ENCODE results near the gene UCHL3. TPM values are rescaled to one million over a fixed set of nuclear protein-coding genes. Genes with fewer than 3 reads are reported as not detected.

Gene UCHL3
- total and polyA plus RNA-seq, 10 of the 15 experiments (the other 5 are each of a cell fraction or from before 2014, with no cell fraction given): 52.5 to 179 (median 104) TPM

DNA sequence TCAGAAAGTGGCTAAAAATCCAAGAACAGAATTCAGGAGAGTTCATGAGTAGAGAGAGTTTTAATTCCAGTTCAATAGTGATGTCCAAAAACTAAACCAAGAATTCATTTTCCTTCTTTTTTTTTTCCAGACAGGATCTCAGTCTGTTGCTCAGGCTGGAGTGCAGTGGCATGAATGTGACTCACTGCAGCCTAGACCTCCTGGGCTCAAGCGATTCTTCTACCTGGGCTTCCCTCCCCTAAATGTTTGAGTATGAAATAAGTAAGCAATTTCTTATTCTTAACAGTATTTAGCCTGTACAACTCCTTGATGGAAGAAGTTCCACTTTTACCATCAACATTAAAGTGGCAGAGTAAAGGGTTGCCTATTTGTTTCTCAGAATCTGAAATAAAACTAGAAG, 15.7 kb upstream of the UCHL3 start:
- FAIRE-seq: no peak
- intact Hi-C loops (cut with micrococcal nuclease; ENCODE audit: unreplicated experiment) (no loop called here), in situ Hi-C loops (cut with MboI) (no loop called here)
- Histone ChIP-seq H3K27ac (ENCODE audit: control insufficient read depth, insufficient read depth) (no peak overlapping the region), H3K79me2 (ENCODE audit: control insufficient read depth, insufficient read depth, low read length) (peaks cover 16% of the 10 kb centered on the region), H3K9ac (ENCODE audit: control insufficient read depth, insufficient read depth, low read length) (no peak overlapping the region), H3K9me3 (replicated peaks; ENCODE audit: control insufficient read depth, insufficient read depth, low read length) (no peaks in the 10 kb centered on the region; the same call in 2 of the 3 replicates), H3K4me2 (ENCODE audit: control insufficient read depth, insufficient read depth) (0 out of 2 replicates have a peak overlapping the region, but pooled peaks have one; percentile 21), H3K4me3 (no peak overlapping the region), H3K27me3 (replicated peaks in 1 of 2; ENCODE audit: control insufficient read depth in 2 of 2, insufficient read depth in 2 of 2, low read length in 1 of 2) (no peaks in the 10 kb centered on the region), H4K20me1 (ENCODE audit: control insufficient read depth, insufficient read depth) (peaks cover 3% of the 10 kb centered on the region; the same call in 1 of the 2 replicates), H2AFZ (ENCODE audit: control insufficient read depth, low read depth, low read length) (no peak overlapping the region), H3K36me3 (ENCODE audit: control insufficient read depth in 2 of 2, insufficient read depth in 2 of 2, low read length in 1 of 2) (peaks cover 0 to 7% of the 10 kb centered on the region in 2 experiments; a peak in 3 of 4 replicates), H3K4me1 (ENCODE audit: control insufficient read depth, insufficient read depth, low read length) (peaks cover 5% of the 10 kb centered on the region; the same call in 1 of the 2 replicates)
- no peak for DNase-seq (ENCODE audit: low read depth, low spot score)
- POLR2A ChIA-PET: no interaction called here
- ATAC-seq: no peak
- CTCF ChIA-PET: no interaction called here
- no peak for TF ChIP-seq E4F1 (IDR thresholded peaks at IDR 0.05; ENCODE audit: borderline replicate concordance, partially characterized antibody)
- TF ChIP-seq NFIC (IDR thresholded peaks at IDR 0.05; ENCODE audit: low read depth, low read length): no peak
- no peak for TF ChIP-seq SUPT20H (IDR thresholded peaks at IDR 0.05; ENCODE audit: borderline replicate concordance, control insufficient read depth, low read depth, low read length)
- TF ChIP-seq STAT1 (conservative IDR thresholded peaks at IDR 0.05): no peak
- TF ChIP-seq WRNIP1 (IDR thresholded peaks at IDR 0.05; ENCODE audit: borderline replicate concordance, low read depth, low read length): no peak
- TF ChIP-seq, protein P1, sequence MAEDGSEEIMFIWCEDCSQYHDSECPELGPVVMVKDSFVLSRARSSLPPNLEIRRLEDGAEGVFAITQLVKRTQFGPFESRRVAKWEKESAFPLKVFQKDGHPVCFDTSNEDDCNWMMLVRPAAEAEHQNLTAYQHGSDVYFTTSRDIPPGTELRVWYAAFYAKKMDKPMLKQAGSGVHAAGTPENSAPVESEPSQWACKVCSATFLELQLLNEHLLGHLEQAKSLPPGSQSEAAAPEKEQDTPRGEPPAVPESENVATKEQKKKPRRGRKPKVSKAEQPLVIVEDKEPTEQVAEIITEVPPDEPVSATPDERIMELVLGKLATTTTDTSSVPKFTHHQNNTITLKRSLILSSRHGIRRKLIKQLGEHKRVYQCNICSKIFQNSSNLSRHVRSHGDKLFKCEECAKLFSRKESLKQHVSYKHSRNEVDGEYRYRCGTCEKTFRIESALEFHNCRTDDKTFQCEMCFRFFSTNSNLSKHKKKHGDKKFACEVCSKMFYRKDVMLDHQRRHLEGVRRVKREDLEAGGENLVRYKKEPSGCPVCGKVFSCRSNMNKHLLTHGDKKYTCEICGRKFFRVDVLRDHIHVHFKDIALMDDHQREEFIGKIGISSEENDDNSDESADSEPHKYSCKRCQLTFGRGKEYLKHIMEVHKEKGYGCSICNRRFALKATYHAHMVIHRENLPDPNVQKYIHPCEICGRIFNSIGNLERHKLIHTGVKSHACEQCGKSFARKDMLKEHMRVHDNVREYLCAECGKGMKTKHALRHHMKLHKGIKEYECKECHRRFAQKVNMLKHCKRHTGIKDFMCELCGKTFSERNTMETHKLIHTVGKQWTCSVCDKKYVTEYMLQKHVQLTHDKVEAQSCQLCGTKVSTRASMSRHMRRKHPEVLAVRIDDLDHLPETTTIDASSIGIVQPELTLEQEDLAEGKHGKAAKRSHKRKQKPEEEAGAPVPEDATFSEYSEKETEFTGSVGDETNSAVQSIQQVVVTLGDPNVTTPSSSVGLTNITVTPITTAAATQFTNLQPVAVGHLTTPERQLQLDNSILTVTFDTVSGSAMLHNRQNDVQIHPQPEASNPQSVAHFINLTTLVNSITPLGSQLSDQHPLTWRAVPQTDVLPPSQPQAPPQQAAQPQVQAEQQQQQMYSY (CRISPR knock-in tag; IDR thresholded peaks at IDR 0.05): no peak
- no peak for TF ChIP-seq MLLT1 (IDR thresholded peaks at IDR 0.05)
- no peak for TF ChIP-seq HDAC2 (IDR thresholded peaks at IDR 0.05)
- TF ChIP-seq E2F4 (IDR thresholded peaks at IDR 0.05; ENCODE audit: low read depth, low read length): no peak
- no peak for TF ChIP-seq EZH2 (IDR thresholded peaks at IDR 0.05; ENCODE audit: borderline replicate concordance, control insufficient read depth, low read depth, low read length)
- TF ChIP-seq ZNF207 (IDR thresholded peaks at IDR 0.05; ENCODE audit: borderline replicate concordance): no peak
- no peak for TF ChIP-seq GABPA (IDR thresholded peaks at IDR 0.05; ENCODE audit: low read depth)
- BruUV-seq (replicated peaks): no TSS peak
- SMC1A ChIA-PET (ENCODE audit: uncharacterized antibody, unreplicated experiment): interaction anchor here (0.7 to 1.9 kb wide), 6 partner anchors 16 to 815 kb away, joined by 3 to 6 read pairs (median 3); partner anchors contain the start of gene UCHL3
- whole genome bisulfite sequencing (ENCODE audit: insufficient coverage, insufficient replicate concordance, low lambda C conversion rate, missing lambda C conversion rate): 95% methylated on average over 1 of the region's 1 CpG
- RAD21 ChIA-PET (ENCODE audit: unreplicated experiment): no interaction called here
